Calu3 (cell line): Measurements from ENCODE around the gene ELP1. TPM values are rescaled to one million over a fixed set of nuclear protein-coding genes. Genes with fewer than 3 reads are reported as not detected.
"Not testable (repeated sequence)": the region's sequence is repeated elsewhere in the genome, so short reads cannot be mapped to it uniquely, and the experiment has no call there.

ENCODE experiments used
- BruUV-seq: library from RNA; stranded (reverse); fragments of 400-500 nt; replicated peaks from 2 replicates; lab custom pipeline; 2021; lab: Mats Ljungman, UMichigan
- CTCF ChIA-PET: fragments of 300-600 bp; sonication (Branson Sonifier 250); formaldehyde crosslinking; loops from one replicate; lab custom pipeline; 2022; ENCODE audit warnings: antibody characterized with exemption; lab: Charles Lee
- DNase-seq: peaks from one replicate; pipeline ENCODE4 v3.0.0; 2022
- H3K27ac Mint-ChIP-seq: one replicate; pipeline ENCODE4 v1.8.0; 2022; ENCODE audit warnings: mixed read lengths; ENCODE audit not compliant: unreplicated experiment
- H3K27me3 Mint-ChIP-seq: one replicate; pipeline ENCODE4 v1.8.0; 2022; ENCODE audit warnings: mixed read lengths; ENCODE audit not compliant: unreplicated experiment
- H3K36me3 Mint-ChIP-seq: one replicate; pipeline ENCODE4 v1.8.0; 2022; ENCODE audit warnings: mild to moderate bottlenecking, moderate library complexity, mixed read lengths; ENCODE audit not compliant: insufficient read depth, unreplicated experiment
- H3K4me1 Mint-ChIP-seq: one replicate; pipeline ENCODE4 v1.8.0; 2022; ENCODE audit warnings: mild to moderate bottlenecking, low read depth, mixed read lengths; ENCODE audit not compliant: unreplicated experiment
- H3K4me3 Mint-ChIP-seq: one replicate; pipeline ENCODE4 v1.8.0; 2022; ENCODE audit warnings: mild to moderate bottlenecking, low read depth, moderate library complexity, mixed read lengths; ENCODE audit not compliant: unreplicated experiment
- H3K9me3 Mint-ChIP-seq: one replicate; pipeline ENCODE4 v1.8.0; 2022; ENCODE audit warnings: low read depth, mixed read lengths; ENCODE audit not compliant: unreplicated experiment
- intact Hi-C: fragments of 100-400 bp; cut with micrococcal nuclease; formaldehyde crosslinking; loops from one replicate; pipeline ENCODE4 v1.10.0; 2022; ENCODE audit not compliant: unreplicated experiment
- total RNA-seq: library from RNA; stranded (reverse); gene quantifications from 2 replicates; pipeline ENCODE4 v1.2.3, GENCODE V29; 2022
- TF ChIP-seq, protein P1 (sequence below): fragments of 200-600 bp; IDR thresholded peaks from one replicate; pipeline ENCODE4 v1.8.0; 2022; ENCODE audit warnings: antibody characterized with exemption; ENCODE audit not compliant: unreplicated experiment

ELP1 gene
- total RNA-seq, 1 experiment from 2014 or later: 17.9 TPM

GRCh38 chr9:108897324-108898096 lies 36.4 kb downstream of the ELP1 start:
- Mint-ChIP-seq H3K4me3 (no peak overlapping the region), H3K4me1 (no peaks in the 10 kb centered on the region), H3K27me3 (no peaks in the 10 kb centered on the region), H3K9me3 (no peaks in the 10 kb centered on the region), H3K36me3 (peaks cover 12% of the 10 kb centered on the region), H3K27ac (no peak overlapping the region)
- no peak for DNase-seq
- BruUV-seq: no TSS peak
- intact Hi-C loops: no loop called here
- TF ChIP-seq, protein P1, sequence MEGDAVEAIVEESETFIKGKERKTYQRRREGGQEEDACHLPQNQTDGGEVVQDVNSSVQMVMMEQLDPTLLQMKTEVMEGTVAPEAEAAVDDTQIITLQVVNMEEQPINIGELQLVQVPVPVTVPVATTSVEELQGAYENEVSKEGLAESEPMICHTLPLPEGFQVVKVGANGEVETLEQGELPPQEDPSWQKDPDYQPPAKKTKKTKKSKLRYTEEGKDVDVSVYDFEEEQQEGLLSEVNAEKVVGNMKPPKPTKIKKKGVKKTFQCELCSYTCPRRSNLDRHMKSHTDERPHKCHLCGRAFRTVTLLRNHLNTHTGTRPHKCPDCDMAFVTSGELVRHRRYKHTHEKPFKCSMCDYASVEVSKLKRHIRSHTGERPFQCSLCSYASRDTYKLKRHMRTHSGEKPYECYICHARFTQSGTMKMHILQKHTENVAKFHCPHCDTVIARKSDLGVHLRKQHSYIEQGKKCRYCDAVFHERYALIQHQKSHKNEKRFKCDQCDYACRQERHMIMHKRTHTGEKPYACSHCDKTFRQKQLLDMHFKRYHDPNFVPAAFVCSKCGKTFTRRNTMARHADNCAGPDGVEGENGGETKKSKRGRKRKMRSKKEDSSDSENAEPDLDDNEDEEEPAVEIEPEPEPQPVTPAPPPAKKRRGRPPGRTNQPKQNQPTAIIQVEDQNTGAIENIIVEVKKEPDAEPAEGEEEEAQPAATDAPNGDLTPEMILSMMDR: no peak
- CTCF ChIA-PET: no interaction called here

- no peak for DNase-seq
- Mint-ChIP-seq H3K9me3 (no peaks in the 10 kb centered on the region), H3K36me3 (peaks cover 8% of the 10 kb centered on the region), H3K27me3 (no peaks in the 10 kb centered on the region), H3K4me3 (no peak overlapping the region), H3K27ac (no peak overlapping the region), H3K4me1 (no peaks in the 10 kb centered on the region)
- intact Hi-C loops: no loop called here
- CTCF ChIA-PET: no interaction called here
- TF ChIP-seq, protein P1: no peak
- no TSS peak for BruUV-seq
Measured at GRCh38 chr9:108894225-108894997, 39.5 kb downstream of the ELP1 start.

GRCh38 chr9:108889649-108890067 lies 44.3 kb downstream of the ELP1 start:
- TF ChIP-seq, protein P1: no peak
- no TSS peak for BruUV-seq
- H3K4me3 Mint-ChIP-seq: no peak overlapping the region
- H3K27ac Mint-ChIP-seq: no peak overlapping the region
- no peaks in the 10 kb centered on the region for H3K27me3 Mint-ChIP-seq
- H3K4me1 Mint-ChIP-seq: peaks cover 14% of the 10 kb centered on the region
- intact Hi-C loops: no loop called here
- H3K9me3 Mint-ChIP-seq: no peaks in the 10 kb centered on the region
- no peak for DNase-seq
- no peaks in the 10 kb centered on the region for H3K36me3 Mint-ChIP-seq
- CTCF ChIA-PET: no interaction called here

DNA sequence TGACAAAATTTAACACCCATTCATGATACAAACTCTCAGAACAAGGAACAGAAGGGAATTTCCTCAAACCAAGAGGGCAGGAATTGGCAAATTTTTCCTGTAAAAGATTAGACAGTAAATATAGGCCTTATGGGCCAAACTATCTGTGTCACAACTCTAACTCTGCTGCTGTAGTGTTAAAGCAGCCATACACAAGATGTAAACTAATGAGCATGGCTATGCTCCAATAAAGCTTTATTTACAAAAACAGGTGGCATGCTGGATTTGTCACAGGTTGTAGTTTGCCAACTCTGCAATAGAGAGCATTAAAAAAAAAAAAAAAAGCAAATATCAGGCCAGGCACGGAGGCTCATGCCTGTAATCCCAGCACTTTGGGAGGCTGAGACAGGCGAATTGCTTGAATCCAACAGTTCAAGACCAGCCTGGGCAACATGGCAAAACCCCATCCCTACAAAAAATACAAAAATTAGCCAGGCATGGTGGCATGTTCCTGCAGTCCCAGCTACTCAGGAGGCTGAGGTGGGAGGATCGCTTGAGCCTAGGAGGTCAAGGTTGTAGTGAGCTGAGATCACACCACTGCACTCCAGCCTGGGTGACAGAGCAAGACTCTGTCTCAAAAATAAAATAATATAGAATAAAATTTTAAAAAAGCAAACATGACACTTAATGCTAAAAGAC lies 47.2 kb downstream of the ELP1 start:
- H3K9me3 Mint-ChIP-seq, intact Hi-C loops, H3K27me3 Mint-ChIP-seq, H3K4me3 Mint-ChIP-seq, BruUV-seq, H3K36me3 Mint-ChIP-seq, DNase-seq, H3K27ac Mint-ChIP-seq: not testable (repeated sequence)
- peaks cover 14% of the 10 kb centered on the region for H3K4me1 Mint-ChIP-seq
- CTCF ChIA-PET: interaction anchor here (0.7 kb wide), 1 partner anchor 43 kb away, joined by 3 read pairs; no protein-coding TSS in a partner anchor
